GM21447 (cell line): ENCODE measurements around the gene GFOD1.

Experiments used
- ATAC-seq: cut with Tn5 transposase; IDR thresholded peaks from one replicate; pipeline ENCODE4 v1.9.1; 2021; ENCODE audit not compliant: unreplicated experiment

Gene GFOD1

GRCh38 chr6:13487122-13488014 is at the start of gene GFOD1:
GFOD1 (minus strand) TSS chr6:13487600; CDS start chr6:13486890, 710 bp downstream.
- ATAC-seq = peak; percentile 68

- no peak for ATAC-seq
Observed at GRCh38 chr6:13536796-13537526, 49.6 kb upstream of the GFOD1 start.

GRCh38 chr6:13535306-13535705 is 47.9 kb upstream of the GFOD1 start:
- no peak for ATAC-seq

- no peak for ATAC-seq
Observed at GRCh38 chr6:13534536-13534935, 47.1 kb upstream of the GFOD1 start.

- ATAC-seq = no peak
Observed at GRCh38 chr6:13531956-13532355, 44.6 kb upstream of the GFOD1 start.

GRCh38 chr6:13528777-13529343 is 41.5 kb upstream of the GFOD1 start:
- ATAC-seq = no peak

- no peak for ATAC-seq
Observed at GRCh38 chr6:13528232-13528631, 40.8 kb upstream of the GFOD1 start.

- no peak for ATAC-seq
Observed at GRCh38 chr6:13527671-13528056, 40.3 kb upstream of the GFOD1 start.

GRCh38 chr6:13526727-13527670 is 39.6 kb upstream of the GFOD1 start:
- peak; percentile 87 for ATAC-seq

GRCh38 chr6:13526357-13526726 is 38.9 kb upstream of the GFOD1 start:
- no peak for ATAC-seq

GRCh38 chr6:13524801-13525508 is 37.6 kb upstream of the GFOD1 start:
- ATAC-seq = no peak

- ATAC-seq = no peak
Observed at GRCh38 chr6:13523826-13524622, 36.6 kb upstream of the GFOD1 start.

- ATAC-seq = no peak
Observed at GRCh38 chr6:13522656-13523055, 35.3 kb upstream of the GFOD1 start.

GRCh38 chr6:13519839-13520238 is 32.4 kb upstream of the GFOD1 start:
- no peak for ATAC-seq

- no peak for ATAC-seq
Observed at GRCh38 chr6:13517116-13517515, 29.7 kb upstream of the GFOD1 start.

- ATAC-seq = no peak
Observed at GRCh38 chr6:13515912-13516311, 28.5 kb upstream of the GFOD1 start.

GRCh38 chr6:13513626-13514502 is 26.5 kb upstream of the GFOD1 start:
- no peak for ATAC-seq

GRCh38 chr6:13512900-13513299 is 25.5 kb upstream of the GFOD1 start:
- no peak for ATAC-seq
